Psoas muscle (tissue), 8 donors: ENCODE data around the gene LAIR1. TPM values are rescaled to one million over a fixed set of nuclear protein-coding genes. Genes with fewer than 3 reads are reported as not detected.
"Not testable (repeated sequence)": the region's sequence is repeated elsewhere in the genome, so short reads cannot be mapped to it uniquely, and the experiment has no call there.

Experiments used
- ATAC-seq, 4 donors: fragments of 200-7000 bp; cut with Tn5 transposase; one replicate each; pipeline ENCODE4 v1.9.1; 2020; ENCODE audit warnings: moderate library complexity in 3 of 4, mild to moderate bottlenecking in 2 of 4
- DNase-seq, 2 donors: peaks; one replicate each; pipeline ENCODE4 v3.0.0-alpha.2; 2020
- H3K27ac ChIP-seq: fragments of 200-600 bp; one replicate; pipeline ENCODE4 v1.8.0; 2022
- H3K27me3 ChIP-seq, 3 donors: fragments of 200-600 bp in 1 of 3; one replicate each; pipeline versions ENCODE4 v1.6.1 to v1.8.0; 2013 to 2022; ENCODE audit warnings: low read length in 2 of 3, mild to moderate bottlenecking in 2 of 3, moderate library complexity in 1 of 3; ENCODE audit not compliant: insufficient read depth in 3 of 3
- H3K36me3 ChIP-seq, 2 donors: fragments of 200-600 bp in 1 of 2; one replicate each; pipeline versions ENCODE4 v1.6.1 to v1.8.0; 2013 to 2022; ENCODE audit warnings: low read depth in 1 of 2, mild to moderate bottlenecking in 1 of 2, moderate library complexity in 1 of 2; ENCODE audit not compliant: insufficient read depth in 1 of 2
- H3K4me1 ChIP-seq: fragments of 200-600 bp; one replicate; pipeline ENCODE4 v1.8.0; 2022
- H3K4me3 ChIP-seq: fragments of 200-600 bp; one replicate; pipeline ENCODE4 v1.8.0; 2022; ENCODE audit warnings: mild to moderate bottlenecking
- H3K9me3 ChIP-seq: fragments of 200-600 bp; one replicate; pipeline ENCODE4 v1.8.0; 2022
- CTCF ChIP-seq: fragments of 200-600 bp; IDR thresholded peaks from one replicate; pipeline ENCODE4 v1.8.0; 2022; ENCODE audit warnings: antibody characterized with exemption
- WGBS, 3 donors: extraction: QIAGEN DNeasy Blood & Tissue Kit; methylation state at CpG; one replicate each; pipeline versions ENCODE4 v1.1.6 to v1.1.7; 2013; 5-methylcytosine and 5-hydroxymethylcytosine counted together
- intact Hi-C, 2 donors: fragments of 100-400 bp; cut with DNase I; formaldehyde crosslinking; loops; one replicate each; pipeline versions ENCODE4 v1.11.0 to v1.14.2; 2022
- polyA plus RNA-seq, 3 donors: library from polyadenylated mRNA; stranded (reverse); fragments of 200-250 nt; gene quantifications; one replicate each; pipeline ENCODE4 v1.2.3, GENCODE V29; 2013
- total RNA-seq, 4 donors: library from RNA; stranded (reverse); fragmentation: NEBNext Ultra II Directional in 2 of 4; extraction: Animal tissue kit (Norgen Biotek cat#: 25700) in 2 of 4; gene quantifications; one replicate each; pipeline versions ENCODE4 v1.2.1 to v1.2.4, GENCODE V29; 2021 to 2023
- donor health status: healthy with polysubstance abuse.
- donor health status: DM: no; HTN: no; CAD: no; lungs with moderate emphysema.
- donor health status: Bipolar disorder and iron deficiency.
- donor health status: healthy.
- donor health status: DM: yes; HTN: yes; CAD: no.
- donor health status: DM: no; HTN: no; CAD: no.
- donor health status: DM: no; HTN: no; CAD: no.
- donor health status: DM: yes; HTN: yes; CAD: no.

Gene LAIR1
- total and polyA plus RNA-seq, 7 donors: 0.93 to 6.2 (median 3.4) TPM

GRCh38 chr19:54332149-54332548, 32.6 kb downstream of the LAIR1 start:
- H3K27me3 ChIP-seq: peaks cover 0 to 4% (median 2%) of the 10 kb centered on the region in 3 donors
- no peaks in the 10 kb centered on the region for H3K9me3 ChIP-seq
- ATAC-seq: no peak
- no peaks in the 10 kb centered on the region for H3K4me1 ChIP-seq
- intact Hi-C loops: no loop called here
- TF ChIP-seq CTCF: no peak
- no peak for DNase-seq
- H3K27ac ChIP-seq: no peak overlapping the region
- no peak overlapping the region for H3K4me3 ChIP-seq
- no peaks in the 10 kb centered on the region for H3K36me3 ChIP-seq
- 46 to 63% (median 58%) methylated on average over 5 to 7 of the region's 7 CpGs for WGBS, 3 donors

DNA sequence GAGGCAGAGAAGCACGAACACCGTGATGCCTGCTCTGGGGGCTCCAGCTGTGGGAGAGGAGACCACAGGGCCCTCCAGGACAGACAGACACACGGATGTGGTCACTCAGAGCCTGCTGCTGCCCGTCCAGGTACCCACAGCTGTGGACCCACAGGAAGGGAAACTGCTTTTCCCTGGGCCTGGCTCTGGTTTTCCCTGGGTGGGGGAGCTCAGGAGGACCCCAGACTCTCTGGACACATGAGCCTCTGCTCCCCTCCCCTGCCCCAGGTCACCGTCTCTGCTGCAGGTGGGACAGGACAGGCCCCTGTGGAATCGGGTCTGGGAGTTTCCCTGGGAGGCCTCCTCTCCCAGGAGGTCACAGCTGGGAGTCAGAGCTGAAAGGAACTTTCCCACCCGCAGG, 33.1 kb downstream of the LAIR1 start:
- no peaks in the 10 kb centered on the region for H3K36me3 ChIP-seq
- no peaks in the 10 kb centered on the region for H3K4me1 ChIP-seq
- no peak for ATAC-seq
- no peaks in the 10 kb centered on the region for H3K9me3 ChIP-seq
- TF ChIP-seq CTCF: no peak
- no peak for DNase-seq
- no peak overlapping the region for H3K27ac ChIP-seq
- H3K27me3 ChIP-seq: peaks cover 0 to 4% (median 2%) of the 10 kb centered on the region in 3 donors
- intact Hi-C loops: no loop called here
- no peak overlapping the region for H3K4me3 ChIP-seq
- WGBS, 3 donors: 64 to 76% (median 64%) methylated on average over 7 of the region's 7 CpGs

DNA sequence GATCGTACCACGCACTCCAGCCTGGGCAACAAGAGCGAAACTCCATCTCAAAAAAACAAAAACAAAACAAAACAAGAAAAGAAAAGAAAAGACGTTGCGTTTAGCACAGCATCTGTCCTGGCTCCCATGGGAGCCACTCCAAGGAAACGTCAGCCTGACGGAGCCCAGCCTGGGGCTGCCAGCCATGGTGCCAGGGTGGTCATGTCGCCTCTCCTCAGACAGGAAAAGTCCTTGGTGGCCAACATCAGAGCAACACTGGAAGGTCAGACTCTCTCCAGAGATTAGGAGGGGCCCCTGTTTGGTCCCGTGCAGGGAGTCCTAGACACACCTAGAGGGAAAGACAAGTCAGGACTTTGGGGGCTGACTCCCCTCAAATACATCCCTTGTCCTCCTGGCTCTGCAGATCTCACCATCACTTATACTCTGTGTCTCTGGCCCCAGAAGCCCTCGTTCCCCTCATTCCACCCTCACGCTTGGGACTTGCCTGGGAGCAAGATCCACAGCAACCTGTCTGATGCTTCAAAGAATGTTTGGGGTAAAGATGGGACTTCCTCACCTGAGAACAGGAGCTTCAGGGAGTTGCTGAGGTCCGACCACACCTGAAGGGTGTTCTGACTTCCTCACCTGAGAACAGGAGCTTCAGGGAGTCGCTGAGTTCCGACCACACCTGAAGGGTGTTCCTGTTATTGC, 35.1 kb downstream of the LAIR1 start:
- H3K27me3 ChIP-seq: peaks cover 0 to 4% (median 2%) of the 10 kb centered on the region in 3 donors
- H3K9me3 ChIP-seq: no peaks in the 10 kb centered on the region
- DNase-seq (no peak), ATAC-seq (no peak)
- H3K27ac ChIP-seq: no peak overlapping the region
- 65 to 69% (median 65%) methylated on average over 14 of the region's 14 CpGs for WGBS, 3 donors
- no peaks in the 10 kb centered on the region for H3K36me3 ChIP-seq
- intact Hi-C loops: loop anchor here in 1 of 2 donors (5.0 kb wide), 1 partner anchor 58 kb away; no protein-coding TSS in a partner anchor
- TF ChIP-seq CTCF: no peak
- no peak overlapping the region for H3K4me3 ChIP-seq
- no peaks in the 10 kb centered on the region for H3K4me1 ChIP-seq

DNA sequence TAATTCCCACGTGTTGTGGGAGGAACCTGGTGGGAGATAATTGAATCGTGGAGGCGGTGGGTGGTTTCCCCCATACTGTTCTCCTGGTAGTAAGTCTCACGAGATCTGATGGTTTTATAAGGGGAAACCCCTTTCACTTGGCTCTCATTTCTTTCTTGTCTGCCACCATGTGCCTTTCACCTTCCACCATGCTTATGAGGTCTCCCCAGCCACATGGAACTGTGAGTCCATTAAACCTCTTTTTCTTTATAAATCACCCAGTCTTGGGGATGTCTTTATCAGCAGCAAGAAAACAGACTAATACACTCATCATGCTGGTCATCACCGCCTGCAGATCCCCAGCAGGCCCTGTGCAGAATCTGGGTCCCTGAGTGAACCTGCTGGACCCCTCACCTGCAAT, 36.0 kb downstream of the LAIR1 start:
- ATAC-seq, H3K9me3 ChIP-seq, H3K27me3 ChIP-seq, H3K36me3 ChIP-seq, H3K4me3 ChIP-seq, H3K4me1 ChIP-seq, H3K27ac ChIP-seq, DNase-seq: not testable (repeated sequence)
- WGBS, 3 donors: 67 to 71% (median 71%) methylated on average over 5 of the region's 5 CpGs
- intact Hi-C loops: loop anchor here in 1 of 2 donors (5.0 kb wide), 1 partner anchor 59 kb away; no protein-coding TSS in a partner anchor

GRCh38 chr19:54325631-54326030, 39.1 kb downstream of the LAIR1 start:
- no peak overlapping the region for H3K27ac ChIP-seq
- DNase-seq (no peak), ATAC-seq (no peak)
- no peaks in the 10 kb centered on the region for H3K9me3 ChIP-seq
- no peaks in the 10 kb centered on the region for H3K36me3 ChIP-seq
- H3K4me1 ChIP-seq: no peaks in the 10 kb centered on the region
- no peak overlapping the region for H3K4me3 ChIP-seq
- WGBS, 3 donors: 69 to 71% (median 69%) methylated on average over 5 of the region's 5 CpGs
- H3K27me3 ChIP-seq: no peaks in the 10 kb centered on the region
- intact Hi-C loops: loop anchor here in 1 of 2 donors (5.0 kb wide), 1 partner anchor 62 kb away; no protein-coding TSS in a partner anchor
- no peak for TF ChIP-seq CTCF
